PC-3 (cell line): ENCODE data around the gene PLIN3. TPM values are rescaled to one million over a fixed set of nuclear protein-coding genes. Genes with fewer than 3 reads are reported as not detected.
"Not testable (repeated sequence)": the region's sequence is repeated elsewhere in the genome, so short reads cannot be mapped to it uniquely, and the experiment has no call there.

Source experiments
- ATAC-seq: fragments of 200-7000 bp; cut with Tn5 transposase; 2 replicates; pipeline ENCODE4 v1.9.1; 2020; ENCODE audit warnings: mild to moderate bottlenecking, moderate library complexity
- BruUV-seq: library from RNA; stranded (reverse); fragments of 400-500 nt; replicated peaks from 2 replicates; lab custom pipeline; 2021; lab: Mats Ljungman, UMichigan
- CTCF ChIA-PET: fragments of 300-600 bp; sonication (Branson Sonifier 250); formaldehyde crosslinking; loops from one replicate; lab custom pipeline; 2022; ENCODE audit warnings: antibody characterized with exemption; lab: Charles Lee
- POLR2A ChIA-PET: fragments of 300-600 bp; sonication (Branson Sonifier 250); formaldehyde crosslinking; loops from one replicate; lab custom pipeline; 2022; ENCODE audit warnings: antibody characterized with exemption; ENCODE audit not compliant: unreplicated experiment; lab: Charles Lee
- DNase-seq: peaks from one replicate; pipeline ENCODE4 v3.0.0-alpha.2; 2015
- H2AFZ ChIP-seq: fragments of 300-600 bp; sonication (generic); 2 replicates; pipeline ENCODE4 v1.6.0; 2016; ENCODE audit warnings: antibody characterized with exemption, low read length
- H3F3A ChIP-seq: fragments of 300-600 bp; sonication (generic); one replicate; pipeline ENCODE4 v1.6.0; 2017; ENCODE audit warnings: antibody characterized with exemption, low read length, control low read depth, mild to moderate bottlenecking; ENCODE audit not compliant: unreplicated experiment
- H3K27ac ChIP-seq: fragments of 300-600 bp; sonication (generic); 2 replicates; pipeline ENCODE4 v1.5.1; 2016; ENCODE audit warnings: mild to moderate bottlenecking, low read length
- H3K27me3 ChIP-seq: fragments of 300-600 bp; sonication (generic); 2 replicates; pipeline ENCODE4 v1.6.1; 2016; ENCODE audit warnings: low read length, mixed read lengths
- H3K36me3 ChIP-seq: fragments of 300-600 bp; sonication (generic); 2 replicates; pipeline ENCODE4 v1.6.1; 2016; ENCODE audit warnings: low read depth, mixed run types, low read length, mixed read lengths
- H3K4me1 ChIP-seq: fragments of 300-600 bp; sonication (generic); 2 replicates; pipeline ENCODE4 v1.5.1; 2016; ENCODE audit warnings: low read length; ENCODE audit not compliant: insufficient read depth
- H3K4me2 ChIP-seq: fragments of 300-600 bp; sonication (generic); 2 replicates; pipeline ENCODE4 v1.6.0; 2016; ENCODE audit warnings: low read length
- H3K4me3 ChIP-seq: fragments of 300-600 bp; sonication (generic); 2 replicates; pipeline ENCODE4 v1.5.1; 2016; ENCODE audit warnings: mild to moderate bottlenecking, low read length, mixed read lengths
- H3K79me2 ChIP-seq: fragments of 300-600 bp; sonication (generic); 2 replicates; pipeline ENCODE4 v1.6.1; 2017; ENCODE audit warnings: low read length, mixed read lengths
- H3K9ac ChIP-seq: fragments of 300-600 bp; sonication (generic); 2 replicates; pipeline ENCODE4 v1.6.0; 2016; ENCODE audit warnings: mild to moderate bottlenecking, low read length
- H3K9me2 ChIP-seq: fragments of 300-600 bp; sonication (generic); replicated peaks from 2 replicates; pipeline ENCODE4 v1.6.1; 2016; ENCODE audit warnings: mixed run types, low read length, mixed read lengths
- H3K9me3 ChIP-seq: fragments of 300-600 bp; sonication (generic); 2 replicates; pipeline ENCODE4 v1.6.1; 2016; ENCODE audit warnings: low read length, mixed read lengths
- H4K20me1 ChIP-seq: fragments of 300-600 bp; sonication (generic); 2 replicates; pipeline ENCODE4 v1.6.1; 2016; ENCODE audit warnings: low read length, mixed read lengths
- EZH2 ChIP-seq: fragments of 300-600 bp; sonication (generic); IDR thresholded peaks from one replicate; pipeline ENCODE4 v1.6.1; 2017; ENCODE audit warnings: antibody characterized with exemption, mild to moderate bottlenecking, low read length; ENCODE audit not compliant: unreplicated experiment
- EZH2phosphoT487 ChIP-seq: fragments of 300-600 bp; sonication (generic); IDR thresholded peaks from 2 replicates; pipeline ENCODE4 v1.6.1; 2018; ENCODE audit warnings: mild to moderate bottlenecking, antibody characterized with exemption, low read length, borderline replicate concordance
- intact Hi-C: fragments of 100-400 bp; cut with micrococcal nuclease; formaldehyde crosslinking; loops from 2 replicates; pipeline ENCODE4 v1.9.0; 2023
- total RNA-seq: library from RNA; depleted of rRNA; stranded (reverse); fragments of >200 nt; gene quantifications from 2 replicates; pipeline ENCODE4 v1.2.3, GENCODE V29; 2014
- TF ChIP-seq, protein P1 (sequence below): fragments of 300-600 bp; sonication (generic); conservative IDR thresholded peaks from 2 replicates; pipeline ENCODE4 v1.5.1; 2017; ENCODE audit warnings: antibody characterized with exemption, low read depth, mild to moderate bottlenecking, low read length

The PLIN3 gene
- total RNA-seq, 1 experiment from 2014 or later: 136 TPM

DNA sequence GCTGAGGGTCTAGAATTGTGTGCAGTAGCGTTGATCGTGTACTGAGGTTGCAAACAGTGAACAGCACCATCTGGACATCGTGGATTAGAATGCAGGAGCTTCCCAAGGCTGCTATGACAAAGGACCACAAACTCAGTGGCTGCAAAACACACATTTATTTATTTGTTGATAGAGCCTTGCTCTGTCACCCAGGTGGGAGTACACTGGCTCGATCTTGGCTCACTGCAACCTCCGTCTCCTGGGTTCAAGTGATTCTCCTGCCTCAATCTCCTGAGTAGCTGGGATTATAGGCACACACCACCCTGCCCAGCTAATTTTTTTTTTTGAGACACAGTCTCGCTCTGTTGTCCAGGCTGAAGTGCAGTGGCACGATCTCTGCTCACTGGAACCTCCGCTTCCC is 39.5 kb upstream of the PLIN3 start:
- ChIA-PET POLR2A (no interaction called here), CTCF (interaction anchor here (0.6 to 0.9 kb wide), 3 partner anchors 25 to 97 kb away, joined by 4 to 10 read pairs (median 4); no protein-coding TSS in a partner anchor)
- peaks cover 6% of the 10 kb centered on the region for H3F3A ChIP-seq
- H3K36me3 ChIP-seq: no peaks in the 10 kb centered on the region
- ATAC-seq: no peak
- peaks cover 19% of the 10 kb centered on the region for H3K4me1 ChIP-seq
- no peaks in the 10 kb centered on the region for H3K9me2 ChIP-seq
- no peaks in the 10 kb centered on the region for H4K20me1 ChIP-seq
- BruUV-seq: no TSS peak
- intact Hi-C loops: no loop called here
- no peak overlapping the region for H3K27ac ChIP-seq
- H2AFZ ChIP-seq: no peak overlapping the region
- no peak overlapping the region for H3K4me3 ChIP-seq
- H3K27me3 ChIP-seq: no peaks in the 10 kb centered on the region
- H3K9me3 ChIP-seq: no peaks in the 10 kb centered on the region
- H3K9ac ChIP-seq: no peak overlapping the region
- TF ChIP-seq, protein P1, sequence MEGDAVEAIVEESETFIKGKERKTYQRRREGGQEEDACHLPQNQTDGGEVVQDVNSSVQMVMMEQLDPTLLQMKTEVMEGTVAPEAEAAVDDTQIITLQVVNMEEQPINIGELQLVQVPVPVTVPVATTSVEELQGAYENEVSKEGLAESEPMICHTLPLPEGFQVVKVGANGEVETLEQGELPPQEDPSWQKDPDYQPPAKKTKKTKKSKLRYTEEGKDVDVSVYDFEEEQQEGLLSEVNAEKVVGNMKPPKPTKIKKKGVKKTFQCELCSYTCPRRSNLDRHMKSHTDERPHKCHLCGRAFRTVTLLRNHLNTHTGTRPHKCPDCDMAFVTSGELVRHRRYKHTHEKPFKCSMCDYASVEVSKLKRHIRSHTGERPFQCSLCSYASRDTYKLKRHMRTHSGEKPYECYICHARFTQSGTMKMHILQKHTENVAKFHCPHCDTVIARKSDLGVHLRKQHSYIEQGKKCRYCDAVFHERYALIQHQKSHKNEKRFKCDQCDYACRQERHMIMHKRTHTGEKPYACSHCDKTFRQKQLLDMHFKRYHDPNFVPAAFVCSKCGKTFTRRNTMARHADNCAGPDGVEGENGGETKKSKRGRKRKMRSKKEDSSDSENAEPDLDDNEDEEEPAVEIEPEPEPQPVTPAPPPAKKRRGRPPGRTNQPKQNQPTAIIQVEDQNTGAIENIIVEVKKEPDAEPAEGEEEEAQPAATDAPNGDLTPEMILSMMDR: 0 out of 2 replicates have a peak, but pooled peaks have one; percentile 15
- TF ChIP-seq EZH2phosphoT487: no peak
- TF ChIP-seq EZH2: no peak
- DNase-seq: no peak
- peaks cover 19% of the 10 kb centered on the region for H3K79me2 ChIP-seq
- H3K4me2 ChIP-seq: no peak overlapping the region

DNA sequence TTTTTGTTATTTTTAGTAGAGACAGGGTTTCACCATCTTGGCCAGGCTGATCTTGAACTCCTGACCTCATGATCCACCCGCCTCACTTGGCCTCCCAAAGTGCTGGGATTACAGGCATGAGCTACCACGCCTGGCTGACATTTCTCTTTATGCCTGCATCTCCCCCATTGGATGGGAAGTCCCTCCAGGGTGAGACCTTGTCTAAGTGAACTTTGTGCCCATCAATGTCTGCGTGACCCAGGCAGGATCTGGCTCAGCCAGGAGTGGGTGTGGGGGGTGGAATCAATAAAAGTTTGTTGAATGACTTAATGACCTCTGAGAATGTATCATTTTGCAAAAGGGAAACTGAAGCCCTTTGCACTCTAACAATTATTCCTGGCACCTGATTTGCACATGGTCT is 37.0 kb upstream of the PLIN3 start:
- Histone ChIP-seq H3K9ac (no peak overlapping the region), H3K36me3 (no peaks in the 10 kb centered on the region), H3K9me3 (no peaks in the 10 kb centered on the region), H3K9me2 (no peaks in the 10 kb centered on the region), H3K27ac (no peak overlapping the region), H3K4me2 (no peak overlapping the region), H3F3A (no peaks in the 10 kb centered on the region), H3K4me1 (peaks cover 5% of the 10 kb centered on the region; the same call in 1 of the 2 replicates), H3K27me3 (no peaks in the 10 kb centered on the region), H2AFZ (no peak overlapping the region), H4K20me1 (no peaks in the 10 kb centered on the region), H3K79me2 (no peaks in the 10 kb centered on the region), H3K4me3 (no peak overlapping the region)
- DNase-seq (no peak), ATAC-seq (no peak)
- ChIA-PET CTCF (no interaction called here), POLR2A (no interaction called here)
- BruUV-seq: no TSS peak
- intact Hi-C loops: no loop called here
- TF ChIP-seq EZH2phosphoT487: no peak
- no peak for TF ChIP-seq EZH2
- TF ChIP-seq, protein P1: no peak

DNA sequence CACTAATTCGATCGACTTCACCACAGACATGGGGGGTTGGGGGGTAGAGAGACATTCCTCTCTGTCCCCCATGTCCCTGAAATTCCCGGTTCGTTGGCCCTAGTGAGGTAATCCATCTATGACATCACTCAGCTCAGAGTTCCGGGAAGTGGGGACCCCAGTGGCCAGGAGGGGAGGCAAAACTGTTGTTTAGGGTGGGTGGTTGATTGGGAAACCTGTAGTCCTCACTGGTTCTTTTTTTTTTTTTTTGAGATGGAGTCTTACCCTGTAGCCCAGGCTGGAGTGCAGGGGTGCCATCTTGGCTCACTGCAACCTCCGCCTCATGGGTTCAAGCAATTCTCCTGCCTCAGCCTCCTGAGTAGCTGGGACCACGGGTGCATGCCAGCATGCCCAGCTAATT is 35.3 kb upstream of the PLIN3 start, which contains the start of gene ARRDC5:
Gene ARRDC5 (minus strand): TSS at position 101 of the 400 bp plus-strand sequence. CDS start 71 bp downstream, at position 30.
- Histone ChIP-seq H3K9ac (no peak within 1 kb of the TSS), H3K4me2 (no peak within 1 kb of the TSS), H3K27ac (no peak within 1 kb of the TSS), H3K79me2 (no peaks in the 10 kb centered on the region), H3K9me3 (no peaks in the 10 kb centered on the region), H3F3A (no peaks in the 10 kb centered on the region), H3K4me1 (no peaks in the 10 kb centered on the region), H3K27me3 (no peaks in the 10 kb centered on the region), H2AFZ (no peak within 1 kb of the TSS), H3K36me3 (no peaks in the 10 kb centered on the region), H4K20me1 (no peaks in the 10 kb centered on the region), H3K4me3 (no peak within 1 kb of the TSS), H3K9me2 (no peaks in the 10 kb centered on the region)
- BruUV-seq: no TSS peak
- DNase-seq (no peak), ATAC-seq (no peak)
- intact Hi-C loops: no loop called here
- TF ChIP-seq, protein P1: no peak
- no peak for TF ChIP-seq EZH2phosphoT487
- no peak for TF ChIP-seq EZH2
- ChIA-PET CTCF (no interaction called here), POLR2A (no interaction called here)

DNA sequence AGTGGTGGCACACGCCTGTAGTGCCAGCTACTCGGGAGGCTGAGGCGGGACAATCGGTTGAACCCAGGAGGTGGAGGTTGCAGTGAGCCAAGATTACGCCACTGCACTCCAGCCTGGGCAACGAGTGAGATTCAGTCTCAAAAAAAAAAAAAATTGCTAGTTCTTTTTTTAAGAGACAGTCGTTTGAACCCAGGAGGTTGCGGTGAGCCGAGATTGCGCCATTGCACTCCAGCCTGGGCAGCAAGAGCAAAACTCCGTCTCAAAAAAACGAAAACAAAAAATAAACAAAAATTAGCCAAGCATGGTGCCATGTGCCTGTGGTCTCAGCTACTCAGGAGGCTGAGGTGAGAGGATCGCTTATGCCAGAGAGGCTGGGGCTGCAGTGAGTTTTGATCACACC is 33.4 kb upstream of the PLIN3 start:
- POLR2A ChIA-PET, H3K9me3 ChIP-seq, H3K27ac ChIP-seq, H3F3A ChIP-seq, H2AFZ ChIP-seq, H3K4me2 ChIP-seq, intact Hi-C loops, H3K27me3 ChIP-seq, H4K20me1 ChIP-seq, ATAC-seq, H3K9me2 ChIP-seq, CTCF ChIA-PET, H3K36me3 ChIP-seq, DNase-seq, H3K79me2 ChIP-seq, H3K4me1 ChIP-seq, BruUV-seq, H3K4me3 ChIP-seq, H3K9ac ChIP-seq: not testable (repeated sequence)
